Measurements from ENCODE around the gene CHST12. TPM values are rescaled to one million over a fixed set of nuclear protein-coding genes. Genes with fewer than 3 reads are reported as not detected.
"Not testable (repeated sequence)": the region's sequence is repeated elsewhere in the genome, so short reads cannot be mapped to it uniquely, and the experiment has no call there.

Gene CHST12
- total RNA-seq, 1 donor from 2014 or later = 15.3 TPM

DNA sequence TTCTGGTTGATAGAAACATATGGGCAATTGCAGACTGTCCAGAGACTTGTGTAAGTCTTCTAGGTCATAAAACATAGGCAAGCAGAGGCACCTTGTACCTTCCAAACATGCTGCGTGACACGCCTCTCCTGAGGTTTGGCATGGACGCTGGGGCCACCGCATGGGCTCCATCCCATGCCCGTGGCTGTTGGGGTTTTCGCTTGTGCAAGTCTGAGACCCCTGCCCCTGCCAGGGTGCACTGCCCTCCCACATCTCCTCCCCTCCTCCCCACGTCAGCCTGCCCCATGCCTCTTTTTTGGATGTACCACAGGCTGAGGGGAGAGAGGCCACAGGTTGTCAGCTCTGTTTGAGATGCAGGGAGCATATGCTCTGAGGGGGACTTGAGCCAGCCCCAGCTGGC is 29.8 kb upstream of the CHST12 start:
- H3K4me3 ChIP-seq = no peak overlapping the region
- H3K4me1 ChIP-seq = peaks cover 4% of the 10 kb centered on the region
- H3K36me3 ChIP-seq = peaks cover 89% of the 10 kb centered on the region
- intact Hi-C loops (cut with micrococcal nuclease) = no loop called here
- no peak overlapping the region for H3K27ac ChIP-seq (replicated peaks)
- no peaks in the 10 kb centered on the region for H3K27me3 ChIP-seq (ENCODE audit: low read depth)
- DNase-seq = no peak
- no peaks in the 10 kb centered on the region for H3K9me3 ChIP-seq (replicated peaks)
- TF ChIP-seq, protein P1, sequence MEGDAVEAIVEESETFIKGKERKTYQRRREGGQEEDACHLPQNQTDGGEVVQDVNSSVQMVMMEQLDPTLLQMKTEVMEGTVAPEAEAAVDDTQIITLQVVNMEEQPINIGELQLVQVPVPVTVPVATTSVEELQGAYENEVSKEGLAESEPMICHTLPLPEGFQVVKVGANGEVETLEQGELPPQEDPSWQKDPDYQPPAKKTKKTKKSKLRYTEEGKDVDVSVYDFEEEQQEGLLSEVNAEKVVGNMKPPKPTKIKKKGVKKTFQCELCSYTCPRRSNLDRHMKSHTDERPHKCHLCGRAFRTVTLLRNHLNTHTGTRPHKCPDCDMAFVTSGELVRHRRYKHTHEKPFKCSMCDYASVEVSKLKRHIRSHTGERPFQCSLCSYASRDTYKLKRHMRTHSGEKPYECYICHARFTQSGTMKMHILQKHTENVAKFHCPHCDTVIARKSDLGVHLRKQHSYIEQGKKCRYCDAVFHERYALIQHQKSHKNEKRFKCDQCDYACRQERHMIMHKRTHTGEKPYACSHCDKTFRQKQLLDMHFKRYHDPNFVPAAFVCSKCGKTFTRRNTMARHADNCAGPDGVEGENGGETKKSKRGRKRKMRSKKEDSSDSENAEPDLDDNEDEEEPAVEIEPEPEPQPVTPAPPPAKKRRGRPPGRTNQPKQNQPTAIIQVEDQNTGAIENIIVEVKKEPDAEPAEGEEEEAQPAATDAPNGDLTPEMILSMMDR (IDR thresholded peaks at IDR 0.05; ENCODE audit: borderline replicate concordance) = no peak

DNA sequence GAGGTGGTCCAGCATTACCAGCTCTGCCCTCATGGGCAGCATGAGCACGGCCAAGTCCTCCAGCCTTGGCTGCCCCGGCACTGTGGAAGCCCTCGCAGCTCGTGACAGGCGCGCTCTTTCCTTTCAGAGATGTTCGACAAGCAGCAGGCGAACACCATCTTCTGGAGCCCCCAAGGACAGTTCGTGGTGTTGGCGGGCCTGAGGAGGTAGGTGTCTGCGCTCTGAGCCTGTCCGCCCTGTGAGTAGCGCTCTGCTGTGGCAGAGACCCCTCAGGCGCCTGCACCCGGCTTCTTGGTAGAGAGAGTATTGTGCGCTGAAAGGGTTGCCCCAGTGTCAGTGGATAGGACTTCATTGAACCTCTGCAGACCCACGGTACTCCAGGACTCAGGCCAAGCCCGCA is 29.0 kb upstream of the CHST12 start:
- TF ChIP-seq, protein P1 (IDR thresholded peaks at IDR 0.05; ENCODE audit: borderline replicate concordance) = no peak
- no peak for DNase-seq
- Histone ChIP-seq H3K36me3 (peaks cover 89% of the 10 kb centered on the region), H3K27ac (replicated peaks) (no peak overlapping the region), H3K9me3 (replicated peaks) (no peaks in the 10 kb centered on the region), H3K4me3 (no peak overlapping the region), H3K4me1 (peaks cover 4% of the 10 kb centered on the region), H3K27me3 (ENCODE audit: low read depth) (no peaks in the 10 kb centered on the region)
- intact Hi-C loops (cut with micrococcal nuclease) = no loop called here

DNA sequence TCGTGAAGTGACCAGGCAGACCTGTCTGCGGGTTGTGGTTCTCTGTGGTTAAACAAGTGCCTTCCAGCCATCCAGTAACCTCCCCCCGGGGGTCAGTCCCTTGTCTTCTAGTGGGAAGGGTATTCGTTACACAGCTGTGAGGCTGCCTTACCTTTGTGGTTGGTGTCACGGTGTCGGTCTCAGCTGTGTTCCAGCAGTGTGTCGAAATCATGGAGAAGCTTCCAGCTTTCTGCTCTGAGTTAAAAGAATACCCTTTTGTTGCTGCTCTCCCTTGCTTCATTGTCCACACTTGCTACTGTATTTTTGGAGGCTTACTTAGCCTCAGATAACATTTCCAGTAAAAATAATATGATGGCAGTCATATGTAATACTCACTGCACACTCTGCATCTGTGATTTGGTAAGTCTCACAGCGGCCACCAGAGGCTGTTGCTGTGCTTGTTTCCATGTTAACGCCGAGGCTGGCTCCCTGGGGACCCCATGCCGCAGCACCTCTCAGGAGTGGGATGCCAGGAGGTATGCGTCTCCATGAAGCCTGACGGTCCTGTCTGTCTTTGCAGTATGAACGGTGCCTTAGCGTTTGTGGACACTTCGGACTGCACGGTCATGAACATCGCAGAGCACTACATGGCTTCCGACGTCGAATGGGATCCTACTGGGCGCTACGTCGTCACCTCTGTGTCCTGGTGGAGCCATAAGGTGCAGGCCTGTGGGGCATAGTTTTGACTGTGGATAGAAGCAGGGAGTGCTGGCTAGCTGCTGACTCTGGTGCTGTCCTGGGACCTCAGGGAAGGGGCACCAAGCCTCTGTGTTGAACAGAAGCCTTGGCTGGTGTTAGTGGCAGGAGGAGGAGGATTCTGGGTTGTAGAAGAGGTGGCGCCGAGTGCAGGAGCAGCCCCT is 28.3 kb upstream of the CHST12 start:
- Histone ChIP-seq H3K4me3 (no peak overlapping the region), H3K27me3 (ENCODE audit: low read depth) (no peaks in the 10 kb centered on the region), H3K36me3 (peaks cover 89% of the 10 kb centered on the region), H3K9me3 (replicated peaks) (no peaks in the 10 kb centered on the region), H3K27ac (replicated peaks) (no peak overlapping the region), H3K4me1 (peaks cover 4% of the 10 kb centered on the region)
- TF ChIP-seq, protein P1 (IDR thresholded peaks at IDR 0.05; ENCODE audit: borderline replicate concordance) = no peak
- DNase-seq = no peak
- intact Hi-C loops (cut with micrococcal nuclease) = no loop called here

DNA sequence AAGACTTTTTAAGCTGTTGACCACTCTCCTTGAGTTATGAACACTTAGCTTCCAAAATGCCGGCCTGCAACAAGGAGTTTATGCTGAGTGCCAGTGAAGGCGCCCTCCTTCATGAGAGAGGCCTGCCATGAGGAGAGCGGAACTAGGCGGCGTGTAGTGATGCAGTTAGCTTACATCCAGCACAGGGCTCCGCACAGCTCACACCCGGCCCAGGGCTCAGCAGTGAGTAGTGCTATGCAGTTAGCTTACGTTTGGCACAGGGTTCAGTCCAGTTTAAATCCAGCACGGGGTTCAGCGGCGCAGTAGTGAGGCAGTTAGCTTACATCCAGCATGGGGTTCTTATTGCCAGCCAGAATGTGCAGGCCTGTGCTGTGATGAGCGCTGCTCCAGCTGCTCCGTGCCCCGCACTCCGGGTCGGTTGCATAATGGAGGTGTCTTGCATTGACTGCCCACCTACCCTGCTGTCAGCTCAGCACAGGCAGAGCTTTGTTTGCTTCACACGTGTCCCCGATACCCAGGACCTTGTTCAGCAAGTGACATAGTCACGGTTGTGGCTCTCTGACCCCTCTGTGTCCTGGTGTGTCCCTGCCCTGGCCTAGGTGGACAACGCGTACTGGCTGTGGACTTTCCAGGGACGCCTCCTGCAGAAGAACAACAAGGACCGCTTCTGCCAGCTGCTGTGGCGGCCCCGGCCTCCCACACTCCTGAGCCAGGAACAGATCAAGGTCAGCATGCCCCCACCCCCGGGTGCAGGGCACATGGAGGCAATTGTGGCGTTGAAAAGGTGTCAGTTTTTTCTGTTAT is 26.9 kb upstream of the CHST12 start:
- peaks cover 89% of the 10 kb centered on the region for H3K36me3 ChIP-seq
- peaks cover 4% of the 10 kb centered on the region for H3K4me1 ChIP-seq
- H3K27ac ChIP-seq (replicated peaks) = no peak overlapping the region
- no peak overlapping the region for H3K4me3 ChIP-seq
- intact Hi-C loops (cut with micrococcal nuclease) = no loop called here
- H3K27me3 ChIP-seq (ENCODE audit: low read depth) = no peaks in the 10 kb centered on the region
- TF ChIP-seq, protein P1 (IDR thresholded peaks at IDR 0.05; ENCODE audit: borderline replicate concordance) = no peak
- no peaks in the 10 kb centered on the region for H3K9me3 ChIP-seq (replicated peaks)
- DNase-seq = no peak

DNA sequence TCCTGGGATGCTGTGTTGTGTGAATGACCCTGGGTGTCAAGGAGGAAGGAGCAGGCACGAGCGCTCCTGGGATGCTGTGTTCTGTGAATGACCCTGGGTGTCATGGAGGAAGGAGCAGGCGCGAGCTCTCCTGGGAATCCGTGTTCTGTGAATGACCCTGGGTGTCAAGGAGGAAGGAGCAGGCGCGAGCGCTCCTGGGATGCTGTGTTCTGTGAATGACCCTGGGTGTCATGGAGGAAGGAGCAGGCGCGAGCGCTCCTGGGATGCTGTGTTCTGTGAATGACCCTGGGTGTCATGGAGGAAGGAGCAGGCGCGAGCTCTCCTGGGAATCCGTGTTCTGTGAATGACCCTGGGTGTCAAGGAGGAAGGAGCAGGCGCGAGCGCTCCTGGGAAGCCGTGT is 25.9 kb upstream of the CHST12 start:
- H3K4me1 ChIP-seq; H3K27me3 ChIP-seq (ENCODE audit: low read depth); intact Hi-C loops (cut with micrococcal nuclease); H3K9me3 ChIP-seq (replicated peaks); H3K27ac ChIP-seq (replicated peaks); H3K4me3 ChIP-seq; DNase-seq: not testable (repeated sequence)
- H3K36me3 ChIP-seq = peaks cover 87% of the 10 kb centered on the region

DNA sequence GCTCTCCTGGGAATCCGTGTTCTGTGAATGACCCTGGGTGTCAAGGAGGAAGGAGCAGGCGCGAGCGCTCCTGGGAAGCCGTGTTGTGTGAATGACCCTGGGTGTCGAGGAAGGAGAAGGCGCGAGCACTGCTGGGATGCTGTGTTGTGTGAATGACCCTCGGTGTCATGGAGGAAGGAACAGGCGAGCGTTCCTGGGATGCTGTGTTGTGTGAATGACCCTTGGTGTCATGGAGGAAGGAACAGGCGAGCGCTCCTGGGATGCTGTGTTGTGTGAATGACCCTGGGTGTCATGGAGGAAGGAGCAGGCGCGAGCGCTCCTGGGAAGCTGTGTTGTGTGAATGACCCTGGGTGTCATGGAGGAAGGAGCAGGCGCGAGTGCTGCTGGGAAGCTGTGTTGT is 25.3 kb upstream of the CHST12 start:
- DNase-seq; H3K27me3 ChIP-seq (ENCODE audit: low read depth); intact Hi-C loops (cut with micrococcal nuclease); H3K4me1 ChIP-seq; H3K9me3 ChIP-seq (replicated peaks); H3K4me3 ChIP-seq; H3K27ac ChIP-seq (replicated peaks): not testable (repeated sequence)
- H3K36me3 ChIP-seq = peaks cover 80% of the 10 kb centered on the region

All from left ventricle myocardium inferior (tissue), 1 donor.